ENCODE measurements around the gene UBE2D3. TPM values are rescaled to one million over a fixed set of nuclear protein-coding genes. Genes with fewer than 3 reads are reported as not detected.

UBE2D3 gene
- total and polyA plus RNA-seq, 2 of the 4 experiments (the other 2 are of a cell fraction) = 233 to 387 TPM

DNA sequence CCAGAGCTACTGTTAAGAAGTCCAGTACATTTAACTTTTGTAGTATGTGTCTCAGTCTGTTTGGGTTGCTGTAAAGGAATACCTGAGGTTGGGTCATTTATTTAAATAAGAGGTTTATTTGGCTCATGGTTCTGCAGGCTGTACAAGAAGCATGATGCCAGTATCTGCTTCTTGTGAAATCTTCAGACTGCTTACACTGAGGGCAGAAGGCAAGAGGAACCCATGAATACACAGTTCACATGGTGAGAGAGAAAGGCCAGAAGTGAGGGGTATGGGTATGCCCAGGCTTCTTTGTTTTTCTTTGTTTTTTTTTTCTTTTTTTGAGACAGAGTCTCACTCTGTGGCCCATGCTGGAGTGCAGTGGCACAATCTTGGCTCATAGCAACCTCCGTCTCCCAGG, 35.4 kb upstream of the UBE2D3 start:
- Histone ChIP-seq H2AK5ac (ENCODE audit: low read depth, low read length) (no peak overlapping the region), H3K56ac (ENCODE audit: extremely low read depth, insufficient read depth, low read length) (no peak overlapping the region), H3K4ac (ENCODE audit: low read depth, low read length) (no peak overlapping the region), H2BK20ac (ENCODE audit: low read depth, low read length) (no peak overlapping the region), H3K36me3 (ENCODE audit: control insufficient read depth, insufficient read depth, low read length) (no peaks in the 10 kb centered on the region), H3K9me3 (ENCODE audit: control insufficient read depth, insufficient read depth, low read length) (peaks cover 3% of the 10 kb centered on the region; the same call in 1 of the 2 replicates), H2AK9ac (replicated peaks; ENCODE audit: low read depth, low read length, poor library complexity) (no peak overlapping the region), H3K27me3 (ENCODE audit: control insufficient read depth, insufficient read depth, low read length) (no peaks in the 10 kb centered on the region), H3K14ac (replicated peaks; ENCODE audit: low read depth, low read length) (no peak overlapping the region), H3K4me1 (ENCODE audit: control insufficient read depth, insufficient read depth, low read length) (no peaks in the 10 kb centered on the region), H3K9ac (ENCODE audit: low read depth, low read length) (no peak overlapping the region), H3K9me1 (ENCODE audit: insufficient read depth, low read length) (no peaks in the 10 kb centered on the region), H2AFZ (replicated peaks; ENCODE audit: low read length, poor library complexity) (no peak overlapping the region), H3K18ac (ENCODE audit: low read depth, low read length) (no peak overlapping the region), H3K23ac (ENCODE audit: low read depth, low read length) (no peak overlapping the region), H3K79me1 (ENCODE audit: low read depth in 1 of 2, low read length in 2 of 2) (peaks cover 4% of the 10 kb centered on the region in 2 experiments; a peak in 3 of 4 replicates), H4K20me1 (ENCODE audit: insufficient read depth, low read length) (no peaks in the 10 kb centered on the region), H3K27ac (ENCODE audit: insufficient read depth, low read length) (no peak overlapping the region), H4K8ac (ENCODE audit: low read depth in 2 of 2, low read length in 2 of 2) (no peak overlapping the region), H2BK120ac (ENCODE audit: low read depth, low read length) (no peak overlapping the region), H4K5ac (ENCODE audit: low read depth, low read length) (no peak overlapping the region), H3K4me3 (ENCODE audit: insufficient read depth, low read depth, low read length) (no peak overlapping the region), H3K4me2 (ENCODE audit: low read depth, low read length) (no peak overlapping the region), H2BK5ac (ENCODE audit: low read depth, low read length, poor library complexity, severe bottlenecking) (no peak overlapping the region), H2BK15ac (ENCODE audit: low read depth, low read length) (no peak overlapping the region), H4K91ac (ENCODE audit: insufficient read depth, low read depth, low read length) (no peak overlapping the region)
- no CpG with 5 or more reads among the region's 1 CpG for WGBS, 2 experiments (ENCODE audit: extremely low coverage in 2 of 2, insufficient read length in 1 of 2)
- ATAC-seq (ENCODE audit: low read depth) = no peak
- dilution Hi-C loops (cut with HindIII; ENCODE audit: low sequenced_read_pairs, unreplicated experiment) = no loop called here
- intact Hi-C loops (cut with micrococcal nuclease) = no loop called here
- in situ Hi-C loops (cut with MboI; ENCODE audit: low sequenced_read_pairs) = no loop called here
- TF ChIP-seq CEBPB (IDR thresholded peaks at IDR 0.05; ENCODE audit: low read depth, low read length) (no peak), SMC3 (IDR thresholded peaks at IDR 0.05; ENCODE audit: low read depth, low read length) (no peak), POLR2A (IDR thresholded peaks at IDR 0.05; ENCODE audit: low read depth, low read length) (no peak), RCOR1 (IDR thresholded peaks at IDR 0.05; ENCODE audit: insufficient replicate concordance, low read length) (no peak), RAD21 (IDR thresholded peaks at IDR 0.05; ENCODE audit: low read length) (no peak), MXI1 (IDR thresholded peaks at IDR 0.05; ENCODE audit: borderline replicate concordance, low read depth, low read length) (no peak), MAZ (IDR thresholded peaks at IDR 0.05; ENCODE audit: borderline replicate concordance, low read depth, low read length) (no peak), RFX5 (IDR thresholded peaks at IDR 0.05; ENCODE audit: low read depth, low read length) (no peak), FOS (IDR thresholded peaks at IDR 0.05; ENCODE audit: low read depth, low read length) (no peak), MAFK (IDR thresholded peaks at IDR 0.05; ENCODE audit: low read depth, low read length) (no peak), BHLHE40 (IDR thresholded peaks at IDR 0.05; ENCODE audit: low read depth, low read length) (no peak), CHD1 (IDR thresholded peaks at IDR 0.05; ENCODE audit: low read depth, low read length) (no peak)
- TF ChIP-seq, protein P1, sequence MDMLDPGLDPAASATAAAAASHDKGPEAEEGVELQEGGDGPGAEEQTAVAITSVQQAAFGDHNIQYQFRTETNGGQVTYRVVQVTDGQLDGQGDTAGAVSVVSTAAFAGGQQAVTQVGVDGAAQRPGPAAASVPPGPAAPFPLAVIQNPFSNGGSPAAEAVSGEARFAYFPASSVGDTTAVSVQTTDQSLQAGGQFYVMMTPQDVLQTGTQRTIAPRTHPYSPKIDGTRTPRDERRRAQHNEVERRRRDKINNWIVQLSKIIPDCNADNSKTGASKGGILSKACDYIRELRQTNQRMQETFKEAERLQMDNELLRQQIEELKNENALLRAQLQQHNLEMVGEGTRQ (IDR thresholded peaks at IDR 0.05; ENCODE audit: low read depth, low read length) = no peak
- TF ChIP-seq, protein P2, sequence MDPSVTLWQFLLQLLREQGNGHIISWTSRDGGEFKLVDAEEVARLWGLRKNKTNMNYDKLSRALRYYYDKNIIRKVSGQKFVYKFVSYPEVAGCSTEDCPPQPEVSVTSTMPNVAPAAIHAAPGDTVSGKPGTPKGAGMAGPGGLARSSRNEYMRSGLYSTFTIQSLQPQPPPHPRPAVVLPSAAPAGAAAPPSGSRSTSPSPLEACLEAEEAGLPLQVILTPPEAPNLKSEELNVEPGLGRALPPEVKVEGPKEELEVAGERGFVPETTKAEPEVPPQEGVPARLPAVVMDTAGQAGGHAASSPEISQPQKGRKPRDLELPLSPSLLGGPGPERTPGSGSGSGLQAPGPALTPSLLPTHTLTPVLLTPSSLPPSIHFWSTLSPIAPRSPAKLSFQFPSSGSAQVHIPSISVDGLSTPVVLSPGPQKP (IDR thresholded peaks at IDR 0.05; ENCODE audit: borderline replicate concordance, low read depth, low read length) = no peak
- no TSS peak for BruUV-seq (replicated peaks)
- ChIA-PET CTCF (no interaction called here), POLR2A (ENCODE audit: unreplicated experiment) (no interaction called here)
- DNase-seq = no peak

Data from IMR-90 (cell line).